Measurements from ENCODE around the gene OR10H1.

The OR10H1 gene

DNA sequence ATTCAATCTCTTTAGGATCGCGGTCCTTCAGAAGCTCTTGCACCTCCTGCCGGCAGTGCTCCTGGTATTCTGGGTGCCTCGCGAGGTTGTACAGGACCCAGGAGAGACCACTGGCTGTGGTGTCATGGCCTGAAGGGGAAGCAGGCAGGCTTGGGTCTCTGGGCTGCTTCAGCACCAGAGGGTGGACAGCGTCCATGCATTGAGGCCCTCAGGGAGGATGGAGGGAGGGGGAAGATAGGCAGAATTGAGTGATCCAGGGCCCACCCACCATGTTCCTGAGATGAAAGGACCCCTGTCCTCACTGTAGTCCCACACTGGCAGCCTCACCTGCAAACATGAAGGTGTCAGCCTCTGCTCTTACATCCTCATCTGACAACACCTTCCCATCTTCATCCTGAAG, 45.9 kb downstream of the OR10H1 start:
- DNase-seq = no peak

DNA sequence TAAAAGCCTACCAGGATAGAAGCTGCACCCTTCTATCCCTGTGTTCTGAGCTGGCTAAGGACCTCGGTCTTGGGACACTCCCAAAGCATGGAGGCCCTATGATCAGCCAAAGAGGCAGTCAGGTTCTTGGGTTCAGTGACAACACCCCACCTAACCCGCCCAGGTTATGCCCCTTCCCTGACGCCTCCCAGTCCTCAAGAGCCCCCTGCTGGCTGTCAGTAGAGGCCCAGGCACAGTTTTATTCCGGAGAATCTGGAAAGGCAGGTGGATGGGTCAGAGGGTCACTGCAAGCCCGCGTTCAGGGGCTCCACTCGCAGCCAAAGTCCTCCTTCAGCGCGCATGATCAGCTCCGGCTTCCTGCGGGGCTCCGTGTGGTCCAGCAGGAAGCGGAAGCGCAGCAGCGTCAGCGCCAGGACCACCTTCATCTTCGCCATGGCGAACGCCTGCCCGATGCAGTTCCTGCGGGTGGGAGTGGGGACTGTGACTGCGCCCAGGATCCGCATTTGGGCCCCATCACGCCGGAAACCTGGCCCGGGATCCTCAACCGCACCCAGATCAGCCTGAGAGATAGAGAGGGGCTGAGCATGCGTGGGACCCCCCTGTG, 55.4 kb downstream of the OR10H1 start:
- no peak for DNase-seq

DNA sequence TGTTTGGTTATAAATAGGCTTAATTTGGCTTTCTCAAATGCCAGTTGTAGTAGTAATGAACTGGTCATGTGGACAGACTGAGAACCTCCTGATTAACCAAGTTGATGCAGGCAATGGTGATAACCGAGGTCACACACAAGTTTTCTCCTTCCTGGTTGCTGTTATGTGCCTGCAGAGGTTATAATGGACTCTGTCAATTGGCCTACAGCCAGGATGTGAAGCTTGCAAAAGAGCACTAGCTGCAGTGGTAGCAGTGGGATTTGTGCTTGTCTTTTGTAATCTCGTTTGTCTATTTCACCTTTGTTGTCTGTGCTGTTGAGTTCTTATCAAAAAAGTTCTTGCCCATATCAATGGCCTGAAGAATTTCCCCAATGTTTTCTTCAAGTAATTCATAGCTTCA, 57.1 kb downstream of the OR10H1 start:
- DNase-seq = no peak
